Cardiac muscle cell (in vitro differentiated cells and primary cell): ENCODE results near the gene CHERP. TPM values are rescaled to one million over a fixed set of nuclear protein-coding genes. Genes with fewer than 3 reads are reported as not detected.
A peak's percentile ranks its signal among the peaks of the same experiment; 100 is the strongest.
"Not testable (repeated sequence)": the region's sequence is repeated elsewhere in the genome, so short reads cannot be mapped to it uniquely, and the experiment has no call there.

Experiments
- DNase-seq, 2 donors: peaks; one replicate each; pipeline versions ENCODE4 v3.0.0 to v3.0.0-alpha.2; 2010 to 2017; ENCODE audit warnings: low read depth in 1 of 2, low spot score in 1 of 2
- H3K27ac ChIP-seq: fragments of 200-600 bp; sonication (generic); 2 replicates; pipeline ENCODE4 v1.5.1; 2016
- H3K27me3 ChIP-seq: fragments of 200-600 bp; sonication (generic); 2 replicates; pipeline ENCODE4 v1.6.0; 2016; ENCODE audit warnings: control low read depth
- H3K36me3 ChIP-seq: fragments of 200-600 bp; sonication (generic); 2 replicates; pipeline ENCODE4 v1.5.1; 2016; ENCODE audit warnings: control low read depth
- H3K4me1 ChIP-seq: fragments of 200-600 bp; sonication (generic); 2 replicates; pipeline ENCODE4 v1.8.1; 2017; ENCODE audit warnings: low read depth, mild to moderate bottlenecking, mixed run types
- H3K4me3 ChIP-seq: fragments of 200-600 bp; sonication (generic); 2 replicates; pipeline ENCODE4 v1.5.1; 2016; ENCODE audit warnings: mild to moderate bottlenecking
- H3K9me3 ChIP-seq: fragments of 200-600 bp; sonication (generic); 2 replicates; pipeline ENCODE4 v1.5.1; 2017; ENCODE audit warnings: low read depth, mild to moderate bottlenecking, control low read depth
- polyA plus RNA-seq: library from polyadenylated mRNA; unstranded; fragments of >200 nt; fragmentation: Nextera tagmentation; extraction: Ambion mirVana; gene quantifications from 2 replicates; pipeline ENCODE4 v1.2.1, GENCODE V29; 2016
- total RNA-seq: library from RNA; depleted of rRNA; stranded (reverse); fragments of >200 nt; gene quantifications from 2 replicates; pipeline ENCODE4 v1.2.3, GENCODE V29; 2016
- TF ChIP-seq, protein P1 (sequence below): IDR thresholded peaks from 2 replicates; pipeline ENCODE4 v1.5.1; 2012; ENCODE audit warnings: low read depth, mild to moderate bottlenecking, low read length

CHERP gene
- total and polyA plus RNA-seq, 2 experiments from 2014 or later = 27.2 to 60.0 TPM

DNA sequence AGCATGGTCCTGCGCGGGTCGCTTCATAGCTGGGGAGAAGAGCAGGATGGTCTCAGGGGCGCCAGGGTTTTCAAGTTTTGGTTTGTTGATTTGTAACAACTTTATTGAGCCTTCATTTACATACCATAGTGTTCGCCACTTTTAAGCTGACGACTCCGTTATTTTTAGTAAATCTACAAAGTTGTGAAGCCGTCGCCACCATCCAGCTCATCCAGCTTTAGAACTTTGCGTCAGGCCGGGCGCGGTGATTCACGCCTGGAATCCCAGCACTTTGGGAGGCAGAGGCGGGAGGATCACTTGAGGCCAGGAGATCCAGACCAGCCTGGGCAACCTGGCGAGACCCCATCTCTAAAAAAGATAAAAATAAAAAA lies 45.6 kb downstream of the CHERP start:
- Histone ChIP-seq H3K27me3 (no peaks in the 10 kb centered on the region), H3K9me3 (no peaks in the 10 kb centered on the region), H3K36me3 (no peaks in the 10 kb centered on the region), H3K4me3 (peak overlapping the region; percentile 63), H3K27ac (no peak overlapping the region), H3K4me1 (peaks cover 4% of the 10 kb centered on the region)
- TF ChIP-seq, protein P1, sequence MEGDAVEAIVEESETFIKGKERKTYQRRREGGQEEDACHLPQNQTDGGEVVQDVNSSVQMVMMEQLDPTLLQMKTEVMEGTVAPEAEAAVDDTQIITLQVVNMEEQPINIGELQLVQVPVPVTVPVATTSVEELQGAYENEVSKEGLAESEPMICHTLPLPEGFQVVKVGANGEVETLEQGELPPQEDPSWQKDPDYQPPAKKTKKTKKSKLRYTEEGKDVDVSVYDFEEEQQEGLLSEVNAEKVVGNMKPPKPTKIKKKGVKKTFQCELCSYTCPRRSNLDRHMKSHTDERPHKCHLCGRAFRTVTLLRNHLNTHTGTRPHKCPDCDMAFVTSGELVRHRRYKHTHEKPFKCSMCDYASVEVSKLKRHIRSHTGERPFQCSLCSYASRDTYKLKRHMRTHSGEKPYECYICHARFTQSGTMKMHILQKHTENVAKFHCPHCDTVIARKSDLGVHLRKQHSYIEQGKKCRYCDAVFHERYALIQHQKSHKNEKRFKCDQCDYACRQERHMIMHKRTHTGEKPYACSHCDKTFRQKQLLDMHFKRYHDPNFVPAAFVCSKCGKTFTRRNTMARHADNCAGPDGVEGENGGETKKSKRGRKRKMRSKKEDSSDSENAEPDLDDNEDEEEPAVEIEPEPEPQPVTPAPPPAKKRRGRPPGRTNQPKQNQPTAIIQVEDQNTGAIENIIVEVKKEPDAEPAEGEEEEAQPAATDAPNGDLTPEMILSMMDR = no peak
- DNase-seq = peak in 1 of 2 donors; percentile 59

DNA sequence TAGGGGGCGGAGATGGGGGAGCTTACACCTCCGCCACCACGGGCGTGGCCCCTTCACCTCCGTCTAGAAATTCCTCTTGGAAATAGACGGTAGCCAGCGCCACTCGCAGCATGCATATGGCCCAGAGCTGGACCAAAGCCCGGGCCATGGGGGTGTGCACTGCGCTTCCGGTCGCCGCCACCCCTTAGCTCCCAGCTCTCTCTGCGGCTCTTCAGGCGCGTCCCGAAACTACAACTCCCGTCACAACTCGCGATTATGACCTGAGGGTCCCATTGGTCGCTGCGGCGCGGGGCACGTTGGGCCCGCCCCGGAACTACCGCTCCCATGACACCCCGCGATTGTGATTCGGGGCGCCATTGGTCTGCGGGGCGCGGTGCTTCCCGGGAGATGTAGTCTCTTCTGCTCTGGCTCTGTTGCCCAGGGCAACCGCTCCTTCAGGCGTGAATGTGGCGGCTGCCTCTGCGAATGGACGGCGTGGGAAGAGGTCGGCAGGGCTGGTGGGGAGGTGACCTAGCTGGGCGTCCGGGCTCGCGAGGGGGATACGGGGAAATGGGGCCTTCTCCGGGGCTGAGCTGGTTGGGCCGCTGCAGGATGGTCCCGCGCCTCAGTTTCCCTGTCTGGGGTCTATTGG lies 46.1 kb downstream of the CHERP start, which contains the start of the genes C19orf44 and CALR3:
Gene C19orf44, plus strand, starts transcription at position 413 of the 631 bp plus-strand sequence. CDS start 4,399 bp downstream, outside the sequence.
Gene CALR3, minus strand, starts transcription at position 186 of the 631 bp plus-strand sequence. Its CDS starts 38 bp downstream, at position 148.
- peaks cover 4% of the 10 kb centered on the region for H3K4me1 ChIP-seq
- peak within 1 kb of the TSS; percentile 63 for H3K4me3 ChIP-seq
- H3K27me3 ChIP-seq = no peaks in the 10 kb centered on the region
- TF ChIP-seq, protein P1 = no peak
- H3K27ac ChIP-seq = peak within 1 kb of the TSS; percentile 31
- H3K36me3 ChIP-seq = no peaks in the 10 kb centered on the region
- no peaks in the 10 kb centered on the region for H3K9me3 ChIP-seq
- peak; percentile 99 for DNase-seq

DNA sequence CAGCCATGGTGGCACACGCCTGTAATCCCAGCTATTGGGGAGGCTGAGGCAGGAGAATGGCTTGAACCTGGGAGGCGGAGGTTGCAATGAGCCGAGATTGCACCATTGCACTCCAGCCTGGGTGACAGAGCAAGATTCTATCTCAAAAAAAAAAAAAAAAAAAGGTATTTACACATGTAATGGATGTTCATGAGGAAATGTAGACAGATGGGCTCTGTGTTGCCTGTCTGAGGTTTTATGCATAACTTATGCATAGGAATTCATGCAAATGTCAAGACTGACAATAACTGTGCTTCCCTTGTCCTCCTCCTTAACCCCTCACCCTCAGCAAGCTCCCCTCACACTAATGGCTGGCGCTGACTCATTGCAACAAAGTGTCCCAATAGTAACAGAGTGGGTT lies 55.8 kb downstream of the CHERP start:
- not testable (repeated sequence) for H3K36me3 ChIP-seq, H3K4me3 ChIP-seq, H3K27me3 ChIP-seq, DNase-seq, H3K4me1 ChIP-seq, H3K27ac ChIP-seq, H3K9me3 ChIP-seq

DNA sequence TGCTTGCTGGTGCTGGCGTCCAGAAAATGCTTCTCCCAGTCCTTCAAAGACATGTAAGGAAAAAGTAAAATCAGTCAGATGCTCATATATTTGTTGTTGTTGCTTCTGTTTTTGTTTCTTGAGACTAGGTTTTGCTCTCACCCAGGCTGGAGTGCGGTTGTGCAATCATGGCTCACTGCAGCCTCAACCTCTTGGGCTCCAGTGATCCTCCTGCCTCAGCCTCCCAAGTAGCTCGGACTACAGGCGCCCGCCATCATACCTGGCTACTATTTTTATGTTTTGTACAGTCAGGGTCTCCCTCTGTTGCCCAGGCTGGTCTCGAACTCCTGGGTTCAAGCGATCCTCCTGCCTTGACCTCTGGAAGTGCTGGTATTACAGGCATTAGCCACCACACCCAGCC lies 59.5 kb downstream of the CHERP start:
- Histone ChIP-seq H3K27me3 (no peaks in the 10 kb centered on the region), H3K4me3 (no peak overlapping the region), H3K27ac (no peak overlapping the region), H3K36me3 (no peaks in the 10 kb centered on the region), H3K4me1 (no peaks in the 10 kb centered on the region), H3K9me3 (no peaks in the 10 kb centered on the region)
- DNase-seq = no peak
- TF ChIP-seq, protein P1 = no peak

DNA sequence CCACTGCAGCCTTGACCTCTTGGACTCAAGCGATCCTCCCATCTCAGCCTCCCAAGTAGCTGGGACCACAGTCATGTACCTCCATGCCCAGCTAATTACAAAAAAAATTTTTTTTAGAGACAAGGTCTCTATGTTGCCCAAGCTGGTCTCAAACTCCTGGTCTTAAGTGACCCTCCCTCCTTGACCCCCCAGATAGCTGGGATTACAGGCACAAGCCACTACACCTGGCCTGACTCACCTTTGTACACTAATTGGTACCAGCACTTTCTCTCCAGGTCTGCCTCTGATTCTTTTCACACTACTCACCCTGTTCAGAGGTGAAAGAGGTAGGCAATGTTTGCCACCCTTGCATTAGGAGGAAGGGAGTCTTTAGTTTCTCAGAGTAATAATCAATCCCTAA lies 64.9 kb downstream of the CHERP start:
- H3K27ac ChIP-seq = no peak overlapping the region
- H3K9me3 ChIP-seq = no peaks in the 10 kb centered on the region
- TF ChIP-seq, protein P1 = no peak
- no peaks in the 10 kb centered on the region for H3K27me3 ChIP-seq
- H3K4me3 ChIP-seq = no peak overlapping the region
- DNase-seq = no peak
- H3K4me1 ChIP-seq = peaks cover 4% of the 10 kb centered on the region
- H3K36me3 ChIP-seq = no peaks in the 10 kb centered on the region

DNA sequence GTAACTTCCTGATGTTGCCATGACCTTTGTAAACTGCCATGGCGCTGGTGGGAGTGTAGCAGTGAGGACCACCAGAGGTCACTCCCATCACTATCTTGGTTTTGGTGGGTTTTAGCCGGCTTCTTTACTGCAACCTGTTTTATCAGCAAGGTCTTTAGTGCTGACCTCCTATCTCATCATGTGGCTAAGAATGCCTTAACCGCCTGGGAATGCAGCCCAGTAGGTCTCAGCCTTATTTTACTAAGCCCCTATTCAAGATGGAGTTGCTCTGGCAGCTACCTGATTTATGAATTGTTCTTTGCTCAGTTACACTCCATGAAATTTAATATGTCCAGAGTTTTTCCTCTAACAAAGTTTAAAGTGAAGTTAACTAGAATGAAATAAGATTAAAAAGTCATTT lies 65.8 kb downstream of the CHERP start:
- TF ChIP-seq, protein P1 = no peak
- Histone ChIP-seq H3K27me3 (no peaks in the 10 kb centered on the region), H3K36me3 (no peaks in the 10 kb centered on the region), H3K27ac (peak overlapping the region; percentile 0), H3K9me3 (no peaks in the 10 kb centered on the region), H3K4me1 (peaks cover 4% of the 10 kb centered on the region), H3K4me3 (no peak overlapping the region)
- no peak for DNase-seq
